HG02840 (cell line): Measurements from ENCODE around the gene ZNF660.
A peak's percentile ranks its signal among the peaks of the same experiment; 100 is the strongest.

Experiments
- ATAC-seq: cut with Tn5 transposase; IDR thresholded peaks from one replicate; pipeline ENCODE4 v1.9.1; 2021; ENCODE audit warnings: mild to moderate bottlenecking, moderate library complexity, moderate number of reproducible peaks; ENCODE audit not compliant: unreplicated experiment, low FRiP score

ZNF660 gene

GRCh38 chr3:44628716-44629115 lies 44.0 kb downstream of the ZNF660 start:
- ATAC-seq: no peak

GRCh38 chr3:44632193-44632592 lies 47.4 kb downstream of the ZNF660 start:
- ATAC-seq: no peak

GRCh38 chr3:44642337-44642736 lies 57.6 kb downstream of the ZNF660 start:
- ATAC-seq: no peak

DNA sequence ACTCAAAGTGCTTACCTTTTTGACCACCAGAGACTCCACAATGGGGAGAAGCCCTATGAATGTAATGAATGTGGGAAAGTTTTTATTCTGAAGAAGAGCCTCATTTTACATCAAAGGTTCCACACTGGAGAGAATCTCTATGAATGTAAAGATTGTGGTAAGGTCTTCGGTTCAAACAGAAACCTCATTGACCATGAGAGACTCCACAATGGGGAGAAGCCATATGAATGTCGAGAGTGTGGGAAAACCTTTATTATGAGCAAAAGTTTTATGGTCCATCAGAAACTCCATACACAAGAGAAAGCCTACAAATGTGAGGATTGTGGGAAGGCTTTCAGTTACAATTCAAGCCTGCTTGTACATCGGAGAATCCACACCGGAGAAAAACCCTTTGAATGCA lies 58.3 kb downstream of the ZNF660 start:
- no peak for ATAC-seq

DNA sequence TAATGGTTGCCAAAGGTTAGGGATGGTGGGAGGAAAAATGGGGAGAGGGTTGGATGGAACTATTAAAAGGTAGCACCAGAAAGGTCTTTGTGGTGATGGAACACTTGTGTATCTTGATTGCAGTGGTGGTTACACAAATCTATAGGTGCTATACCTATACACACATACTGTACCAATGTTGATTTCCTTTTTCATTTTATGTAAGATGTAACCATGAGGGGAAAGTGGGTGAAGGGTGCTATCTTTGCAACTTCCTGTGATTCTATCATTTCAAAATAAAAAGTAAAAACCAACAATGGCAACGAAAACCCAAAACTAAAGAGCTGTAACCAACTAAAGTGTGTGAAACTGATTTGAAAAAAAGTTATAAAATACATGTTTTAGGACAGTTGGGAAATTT lies 63.0 kb downstream of the ZNF660 start:
- ATAC-seq: no peak

DNA sequence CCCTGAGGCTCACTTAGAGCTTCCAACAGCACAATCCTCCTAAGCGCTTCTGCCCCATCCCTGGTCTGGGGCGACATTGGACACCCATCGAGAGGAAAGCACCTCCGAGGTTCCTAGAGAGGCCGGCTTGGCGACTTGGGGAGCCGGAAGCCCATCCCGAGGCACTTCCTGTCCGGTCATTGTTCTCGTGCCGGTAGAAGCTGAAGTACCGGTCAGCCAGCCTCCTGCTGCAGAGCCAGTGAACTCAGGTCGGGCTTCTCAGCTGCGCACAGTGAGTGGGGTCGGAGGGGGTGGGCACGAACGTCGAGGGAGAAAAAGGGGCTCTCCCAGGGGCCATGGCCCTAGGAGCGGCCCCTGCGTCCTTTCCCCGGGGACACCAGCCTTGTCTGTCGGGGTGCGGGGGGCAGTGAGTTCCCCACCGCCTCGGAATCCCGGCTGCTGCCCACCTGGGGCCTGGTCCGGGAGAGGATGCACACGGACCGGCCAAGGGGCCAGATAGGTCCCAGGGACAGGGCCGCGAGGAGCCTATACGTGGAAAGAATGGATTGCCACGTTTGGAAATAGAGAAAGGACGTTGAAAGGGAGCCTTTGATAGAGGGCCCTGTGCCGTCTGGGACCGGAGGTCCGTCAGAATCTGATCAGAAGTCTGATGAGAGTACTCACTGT lies 63.9 kb downstream of the ZNF660 start, which contains the start of gene ZNF35:
TSS of gene ZNF35 (plus strand) at position 169 of the 666 bp plus-strand sequence. CDS start 2,336 bp downstream, outside the sequence.
- peak; percentile 95 for ATAC-seq
